ENCODE measurements around the gene KIAA1191. TPM values are rescaled to one million over a fixed set of nuclear protein-coding genes. Genes with fewer than 3 reads are reported as not detected.

The KIAA1191 gene, protein sequence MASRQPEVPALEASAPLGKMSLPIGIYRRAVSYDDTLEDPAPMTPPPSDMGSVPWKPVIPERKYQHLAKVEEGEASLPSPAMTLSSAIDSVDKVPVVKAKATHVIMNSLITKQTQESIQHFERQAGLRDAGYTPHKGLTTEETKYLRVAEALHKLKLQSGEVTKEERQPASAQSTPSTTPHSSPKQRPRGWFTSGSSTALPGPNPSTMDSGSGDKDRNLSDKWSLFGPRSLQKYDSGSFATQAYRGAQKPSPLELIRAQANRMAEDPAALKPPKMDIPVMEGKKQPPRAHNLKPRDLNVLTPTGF
- 65.2 and 86.1 TPM in 2 replicates for total RNA-seq

DNA sequence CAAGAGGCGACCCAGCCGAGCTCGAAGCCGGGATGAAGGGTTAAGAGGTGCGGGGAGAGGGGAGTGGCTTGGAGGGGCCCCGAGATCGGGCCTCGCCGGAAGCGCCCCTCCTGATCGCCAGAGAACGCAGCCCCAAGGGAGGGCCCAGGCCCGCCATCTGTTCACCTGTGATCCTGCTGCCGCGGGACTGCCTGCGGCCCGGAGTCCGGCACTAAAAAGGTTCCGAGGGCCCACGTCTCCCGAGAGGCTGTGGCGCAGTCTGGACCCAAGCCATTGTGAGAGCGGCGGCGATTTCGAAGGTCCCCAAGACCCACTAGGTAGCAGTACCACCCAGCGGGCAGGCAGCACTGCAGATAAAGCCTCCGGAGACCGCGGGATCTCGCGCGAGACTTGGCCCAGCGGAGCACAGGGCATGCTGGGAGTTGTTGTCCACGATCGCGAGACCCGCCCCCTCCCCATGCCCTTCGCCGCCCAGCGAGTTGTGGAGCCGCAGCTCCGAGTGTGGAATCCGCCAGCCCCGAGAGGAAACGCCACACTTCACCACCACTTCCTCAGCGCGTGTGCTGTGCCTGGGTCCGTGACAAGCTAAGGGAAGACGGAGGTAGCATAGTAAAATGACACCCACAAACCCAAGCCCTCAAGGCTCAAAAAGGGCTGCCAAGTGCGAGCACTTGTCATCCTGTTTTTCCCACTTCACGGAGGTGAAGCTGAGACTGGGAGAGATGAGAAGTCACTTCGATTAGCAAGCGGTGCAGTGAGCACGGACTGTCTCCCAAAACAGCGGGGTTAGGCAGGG, at the start of gene KIAA1191:
TSS of gene KIAA1191 (minus strand) at position 328 of the 796 bp plus-strand sequence. CDS start 2,256 bp downstream, outside the sequence.

DNA sequence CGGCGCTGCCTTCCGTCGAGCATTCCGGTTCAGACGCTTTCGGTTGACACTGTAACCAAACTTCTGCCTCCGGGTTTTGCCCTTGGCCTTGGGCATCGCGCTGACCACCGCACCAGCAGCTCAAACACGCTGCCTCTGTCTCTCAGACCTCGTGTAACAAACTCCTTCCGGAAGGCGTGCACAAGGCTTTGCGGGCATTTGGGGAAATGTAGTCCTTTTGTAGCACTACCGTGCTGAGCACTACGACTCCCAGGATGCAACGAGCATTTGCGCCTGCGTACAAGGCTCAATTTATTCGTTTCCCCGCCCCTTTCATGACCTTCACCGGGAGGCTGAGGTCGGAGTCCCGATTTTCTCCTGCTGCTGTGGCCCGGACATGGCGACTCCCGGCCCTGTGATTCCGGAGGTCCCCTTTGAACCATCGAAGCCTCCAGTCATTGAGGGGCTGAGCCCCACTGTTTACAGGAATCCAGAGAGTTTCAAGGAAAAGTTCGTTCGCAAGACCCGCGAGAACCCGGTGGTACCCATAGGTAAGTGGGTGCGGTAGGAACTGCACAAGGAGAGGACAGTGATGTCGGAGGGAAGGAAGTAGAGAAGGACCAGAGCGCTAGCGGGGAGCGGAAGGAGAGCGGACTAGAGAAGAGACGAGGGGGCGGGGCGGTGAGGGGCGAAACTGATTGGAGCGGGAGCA, 27.0 kb upstream of the KIAA1191 start, which contains the start of the genes HIGD2A and NOP16:
TSS of gene HIGD2A (plus strand) at position 308 of the 691 bp plus-strand sequence. CDS start at position 377, 69 bp downstream.
TSS of gene NOP16 (minus strand) at position 155 of the 691 bp plus-strand sequence. CDS start at position 96, 59 bp downstream.

DNA sequence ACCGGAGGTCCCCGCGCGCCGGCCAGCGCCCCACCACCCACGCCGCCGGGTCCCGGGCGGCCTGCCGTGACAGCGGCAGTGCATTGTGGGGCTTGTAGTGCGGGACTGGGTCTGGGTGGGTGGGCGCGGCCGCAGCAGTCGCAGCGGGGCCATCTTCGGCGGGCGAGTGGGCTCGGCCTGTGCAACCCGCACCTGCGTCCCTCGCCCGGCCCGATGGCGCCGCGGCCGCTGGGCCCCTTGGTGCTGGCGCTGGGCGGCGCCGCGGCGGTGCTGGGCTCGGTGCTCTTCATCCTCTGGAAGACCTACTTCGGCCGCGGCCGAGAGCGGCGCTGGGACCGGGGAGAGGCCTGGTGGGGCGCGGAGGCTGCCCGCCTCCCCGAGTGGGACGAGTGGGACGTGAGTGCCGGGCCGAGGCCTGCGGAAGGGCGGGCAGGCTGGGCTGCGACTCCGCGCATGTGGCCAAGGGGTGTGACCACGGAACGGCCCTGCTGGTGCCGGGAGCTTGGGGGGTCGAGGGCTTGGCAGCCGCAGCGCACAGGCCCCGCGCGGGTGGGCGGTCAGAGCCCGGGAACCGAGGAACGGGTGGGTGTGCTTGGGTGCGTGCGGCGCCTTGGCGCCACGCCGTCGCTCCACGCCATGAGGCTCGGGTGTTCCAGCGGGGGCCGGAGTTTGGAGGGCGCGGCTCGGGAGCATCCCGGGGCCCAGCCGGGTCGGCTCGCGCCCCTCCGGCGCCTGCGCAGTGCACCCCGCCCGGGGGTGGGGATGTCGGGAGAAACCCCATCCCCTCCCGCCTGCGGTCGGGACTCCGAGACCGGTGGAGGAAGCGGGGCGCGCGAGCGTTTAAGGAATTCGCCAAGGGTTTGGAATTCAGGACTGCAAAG, 4.0 kb upstream of the KIAA1191 start, which contains the start of gene ARL10:
TSS of gene ARL10 (plus strand) at position 137 of the 881 bp plus-strand sequence. CDS start at position 214, 77 bp downstream.

Other genes with a start within 250 kb of the KIAA1191 start
- gene SIMC1, start 123.3 kb downstream of the KIAA1191 start, total RNA-seq, result 7.3 and 11.8 TPM in 2 replicates
- gene ARL10, start 3.7 kb upstream of the KIAA1191 start, total RNA-seq, result 3.2 and 5.5 TPM in 2 replicates
- gene NOP16, start 26.8 kb upstream of the KIAA1191 start, total RNA-seq, result 33.4 and 35.3 TPM in 2 replicates
- 122 and 143 TPM in 2 replicates for gene HIGD2A, start 27.0 kb upstream of the KIAA1191 start, total RNA-seq
- 377 and 389 TPM in 2 replicates for gene CLTB, start 54.8 kb upstream of the KIAA1191 start, total RNA-seq
- 25.2 and 35.5 TPM in 2 replicates for gene FAF2, start 86.6 kb upstream of the KIAA1191 start, total RNA-seq
- gene RNF44, start 175.6 kb upstream of the KIAA1191 start, total RNA-seq, result 13.0 and 19.1 TPM in 2 replicates
- 0.07 TPM in 1 of 2 replicates, not detected in the other for gene CDHR2, start 187.6 kb upstream of the KIAA1191 start, total RNA-seq
- 5.3 and 7.3 TPM in 2 replicates for gene GPRIN1, start 248.4 kb upstream of the KIAA1191 start, total RNA-seq

All from airway epithelial cell (primary cell).